GM12878 (cell line): Measurements from ENCODE around the gene PCED1B. TPM values are rescaled to one million over a fixed set of nuclear protein-coding genes. Genes with fewer than 3 reads are reported as not detected.
"Not testable (repeated sequence)": the region's sequence is repeated elsewhere in the genome, so short reads cannot be mapped to it uniquely, and the experiment has no call there.

Experiments
- ATAC-seq: fragments of 200-7000 bp; cut with Tn5 transposase; 3 replicates; pipeline ENCODE4 v1.9.1; 2020; ENCODE audit warnings: mild to moderate bottlenecking, moderate library complexity
- BruUV-seq: library from RNA; stranded (reverse); fragments of 400-500 nt; replicated peaks from 2 replicates; lab custom pipeline; 2021; lab: Mats Ljungman, UMichigan
- CTCF ChIA-PET: fragments of 300-600 bp; sonication (Branson Sonifier 250); formaldehyde crosslinking; extraction: SDS; loops from one replicate; lab custom pipeline; 2021; ENCODE audit warnings: inconsistent platforms; lab: Yijun Ruan, JAX
- POLR2A ChIA-PET: fragments of 350-600 bp; formaldehyde crosslinking; extraction: SDS; loops from one replicate; lab custom pipeline; 2021; ENCODE audit warnings: inconsistent platforms; lab: Charles Lee
- RAD21 ChIA-PET: fragments of 300-600 bp; sonication (Branson Sonifier 250); formaldehyde crosslinking; loops from one replicate; lab custom pipeline; 2023; ENCODE audit warnings: antibody characterized with exemption; ENCODE audit not compliant: unreplicated experiment; lab: Charles Lee
- SMC1A ChIA-PET: fragments of 300-600 bp; sonication (Branson Sonifier 250); formaldehyde crosslinking; loops from one replicate; lab custom pipeline; 2023; ENCODE audit not compliant: unreplicated experiment, uncharacterized antibody; lab: Charles Lee
- DNase-seq: peaks from one replicate; pipeline ENCODE4 v3.0.0-alpha.2; 2011; ENCODE audit warnings: low read depth, low spot score
- FAIRE-seq: peaks from 3 replicates; lab custom pipeline; 2011; peaks lifted over from hg19 to GRCh38; lab: Jason Lieb, UNC
- H2AFZ ChIP-seq: 2 replicates; pipeline ENCODE4 v1.6.0; 2011; ENCODE audit warnings: low read depth, low read length, control low read depth; ENCODE audit not compliant: control insufficient read depth
- H3K27ac ChIP-seq: 2 replicates; pipeline ENCODE4 v1.5.1; 2011; ENCODE audit warnings: control low read depth; ENCODE audit not compliant: control insufficient read depth, insufficient read depth
- H3K27me3 ChIP-seq, 2 experiments: replicated peaks in 1 of 2; 2 replicates each; pipeline versions ENCODE4 v1.6.0 to v1.6.1; 2011; ENCODE audit warnings: low read length in 1 of 2; ENCODE audit not compliant: control insufficient read depth in 2 of 2, insufficient read depth in 2 of 2
- H3K36me3 ChIP-seq, 2 experiments: 2 replicates each; pipeline ENCODE4 v1.5.1; 2011; ENCODE audit warnings: low read length in 1 of 2; ENCODE audit not compliant: control insufficient read depth in 2 of 2, insufficient read depth in 2 of 2
- H3K4me1 ChIP-seq: 2 replicates; pipeline ENCODE4 v1.6.1; 2011; ENCODE audit warnings: mild to moderate bottlenecking, low read length, moderate library complexity, mixed read lengths; ENCODE audit not compliant: control insufficient read depth, insufficient read depth
- H3K4me2 ChIP-seq: 2 replicates; pipeline ENCODE4 v1.6.0; 2011; ENCODE audit warnings: control low read depth; ENCODE audit not compliant: control insufficient read depth, insufficient read depth
- H3K4me3 ChIP-seq: fragments of 200-600 bp; sonication (generic); 2 replicates; pipeline ENCODE4 v1.5.1; 2016
- H3K79me2 ChIP-seq: 2 replicates; pipeline ENCODE4 v1.6.0; 2011; ENCODE audit warnings: low read length; ENCODE audit not compliant: control insufficient read depth, insufficient read depth
- H3K9ac ChIP-seq: 2 replicates; pipeline ENCODE4 v1.8.0; 2011; ENCODE audit warnings: low read length, control low read depth, mixed read lengths; ENCODE audit not compliant: control insufficient read depth, insufficient read depth
- H3K9me3 ChIP-seq: replicated peaks from 3 replicates; pipeline ENCODE4 v1.5.1; 2011; ENCODE audit warnings: mild to moderate bottlenecking, low read length; ENCODE audit not compliant: control insufficient read depth, insufficient read depth
- H4K20me1 ChIP-seq: 2 replicates; pipeline ENCODE4 v1.6.0; 2011; ENCODE audit not compliant: control insufficient read depth, insufficient read depth
- IKZF2 ChIP-seq, 2 experiments: fragments of 450-650 bp; IDR thresholded peaks; 2 replicates each; pipeline ENCODE4 v1.6.1; 2017; ENCODE audit warnings: mild to moderate bottlenecking in 2 of 2, moderate library complexity in 2 of 2
- POLR2A ChIP-seq: IDR thresholded peaks from 2 replicates; pipeline ENCODE4 v1.6.1; 2011; ENCODE audit warnings: low read depth, mild to moderate bottlenecking, low read length
- WGBS: methylation state at CpG from one replicate; pipeline ENCODE4 v1.1.6; 2016; ENCODE audit warnings: low lambda C conversion rate; ENCODE audit not compliant: insufficient replicate concordance, insufficient coverage; ENCODE audit errors: missing lambda C conversion rate; 5-methylcytosine and 5-hydroxymethylcytosine counted together
- in situ Hi-C: fragments of 300-500 bp; cut with MboI; formaldehyde crosslinking; loops from 9 replicates; pipeline ENCODE4 v1.14.3; 2018; ENCODE audit warnings: mixed read lengths
- intact Hi-C: fragments of 100-400 bp; cut with micrococcal nuclease; formaldehyde crosslinking; loops from one replicate; pipeline ENCODE4 v1.14.2; 2022; ENCODE audit not compliant: unreplicated experiment
- polyA plus RNA-seq, 11 experiments: library from polyadenylated mRNA; depleted of rRNA in 4 of 11; unstranded in 6 of 11; stranded (reverse) in 5 of 11; fragments of >200 nt; fragmentation: Nextera tagmentation in 4 of 11; fragmentation: Illumina TruSeq in 1 of 11; extraction: Ambion mirVana in 4 of 11; extraction: Trizol in 1 of 11; gene quantifications; 1 replicate in 1 of 11; 2 replicates in 10 of 11; pipeline versions ENCODE4 v1.2.1 to v1.2.3, GENCODE V29; 2011 to 2016; ENCODE audit warnings: inconsistent platforms in 2 of 11, missing spikeins in 2 of 11, low read depth in 1 of 11
- total RNA-seq, 4 experiments: library from RNA; depleted of rRNA in 3 of 4; stranded (reverse); fragments of >200 nt in 3 of 4; fragmentation: Illumina TruSeq in 1 of 4; extraction: Trizol in 1 of 4; gene quantifications; 2 replicates each; pipeline versions ENCODE4 v1.2.1 to v1.2.3, GENCODE V29; 2013 to 2021
- TF ChIP-seq, protein P1 (sequence below): fragments of 450-650 bp; IDR thresholded peaks from 2 replicates; pipeline ENCODE4 v1.6.1; 2016; ENCODE audit warnings: mild to moderate bottlenecking

Gene PCED1B
- total and polyA plus RNA-seq, 10 of the 15 experiments (the other 5 are each of a cell fraction or from before 2014, with no cell fraction given): 0.80 to 8.8 (median 3.0) TPM

DNA sequence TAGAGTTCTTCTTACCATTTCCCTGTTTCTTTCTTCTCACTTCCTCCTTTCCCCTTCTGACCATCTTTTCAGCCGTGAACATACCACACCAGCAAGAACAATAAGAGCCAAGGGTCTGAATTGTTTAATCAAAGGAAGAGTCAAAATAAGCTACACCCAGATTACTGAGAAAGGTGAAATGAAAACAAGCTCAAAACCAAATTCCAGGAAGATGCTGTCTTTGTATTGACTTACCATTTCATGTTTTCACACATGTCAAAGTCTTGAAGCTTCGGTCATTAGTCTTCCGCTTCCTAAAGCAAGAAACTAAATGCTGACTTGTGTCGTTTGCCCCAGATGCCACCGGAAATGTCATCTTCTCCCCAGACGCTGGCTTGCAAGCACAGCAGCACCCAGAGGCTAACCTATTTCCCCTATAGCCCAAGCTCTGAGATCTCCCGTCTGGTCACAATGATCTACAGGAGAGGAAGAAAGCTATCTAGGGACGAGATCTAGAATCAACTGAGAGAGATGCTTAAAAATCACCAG, 136.8 kb downstream of the PCED1B start (continued):
- TF ChIP-seq, protein P1, sequence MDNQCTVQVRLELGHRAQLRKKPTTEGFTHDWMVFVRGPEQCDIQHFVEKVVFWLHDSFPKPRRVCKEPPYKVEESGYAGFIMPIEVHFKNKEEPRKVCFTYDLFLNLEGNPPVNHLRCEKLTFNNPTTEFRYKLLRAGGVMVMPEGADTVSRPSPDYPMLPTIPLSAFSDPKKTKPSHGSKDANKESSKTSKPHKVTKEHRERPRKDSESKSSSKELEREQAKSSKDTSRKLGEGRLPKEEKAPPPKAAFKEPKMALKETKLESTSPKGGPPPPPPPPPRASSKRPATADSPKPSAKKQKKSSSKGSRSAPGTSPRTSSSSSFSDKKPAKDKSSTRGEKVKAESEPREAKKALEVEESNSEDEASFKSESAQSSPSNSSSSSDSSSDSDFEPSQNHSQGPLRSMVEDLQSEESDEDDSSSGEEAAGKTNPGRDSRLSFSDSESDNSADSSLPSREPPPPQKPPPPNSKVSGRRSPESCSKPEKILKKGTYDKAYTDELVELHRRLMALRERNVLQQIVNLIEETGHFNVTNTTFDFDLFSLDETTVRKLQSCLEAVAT: no peak
- TF ChIP-seq IKZF2 (IDR thresholded peaks at IDR 0.05) (peak in 1 of 2 experiments; percentile 41; a peak in 1 of 4 replicates), POLR2A (0 out of 2 replicates have a peak, but pooled peaks have one; percentile 37)
- TF ChIP-seq, all 136 proteins: peak for 11

DNA sequence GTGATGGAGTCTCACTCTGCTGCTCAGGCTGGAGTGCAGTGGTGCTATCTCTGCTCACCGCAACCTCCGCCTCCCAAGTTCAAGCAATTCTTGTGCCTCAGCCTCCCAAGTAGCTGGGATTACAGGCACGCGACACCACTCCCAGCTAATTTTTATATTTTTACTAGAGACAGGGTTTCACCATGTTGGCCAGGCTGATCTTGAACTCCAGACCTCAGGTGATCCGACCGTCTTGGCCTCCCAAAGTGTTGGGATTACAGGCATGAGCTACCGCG, 138.1 kb downstream of the PCED1B start:
- H2AFZ ChIP-seq, H3K36me3 ChIP-seq, BruUV-seq, H3K27ac ChIP-seq, H3K9me3 ChIP-seq, H3K9ac ChIP-seq: not testable (repeated sequence)
- peaks cover 25% of the 10 kb centered on the region for H3K4me1 ChIP-seq
- intact Hi-C loops: loop anchor here (5.0 kb wide), 1 partner anchor 90 kb away; no protein-coding TSS in a partner anchor
- SMC1A ChIA-PET: interaction anchor here (0.7 to 4.4 kb wide), 8 partner anchors 7 to 123 kb away, joined by 3 to 54 read pairs (median 4); no protein-coding TSS in a partner anchor
- CTCF ChIA-PET: interaction anchor here (0.6 to 3.1 kb wide), 8 partner anchors 10 to 596 kb away, joined by 3 to 15 read pairs (median 4); no protein-coding TSS in a partner anchor
- RAD21 ChIA-PET: interaction anchor here (0.7 to 5.2 kb wide), 8 partner anchors 9 to 146 kb away, joined by 3 to 98 read pairs (median 6); no protein-coding TSS in a partner anchor
- TF ChIP-seq, protein P1: peak; percentile 18; the same call in 1 of the 2 replicates
- TF ChIP-seq, all 136 proteins: peak for 1; not testable (repeated sequence) for 135
- ATAC-seq, DNase-seq, H4K20me1 ChIP-seq, H3K4me2 ChIP-seq, H3K27me3 ChIP-seq, in situ Hi-C loops, FAIRE-seq, H3K4me3 ChIP-seq, H3K79me2 ChIP-seq: not testable (repeated sequence)
- 25% methylated on average over 8 of the region's 8 CpGs for WGBS
- POLR2A ChIA-PET: interaction anchor here (0.8 to 3.4 kb wide), 3 partner anchors 8 to 1009 kb away, joined by 3 to 36 read pairs (median 3); no protein-coding TSS in a partner anchor
